HG03280 (cell line): Measurements from ENCODE around the gene DLG4.

Experiments used
- ATAC-seq: cut with Tn5 transposase; IDR thresholded peaks from one replicate; pipeline ENCODE4 v1.9.1; 2021; ENCODE audit warnings: mild to moderate bottlenecking, moderate library complexity; ENCODE audit not compliant: unreplicated experiment

Gene DLG4

GRCh38 chr17:7215652-7216180 lies 3.9 kb downstream of the DLG4 start:
- no peak for ATAC-seq

- no peak for ATAC-seq
Observed at GRCh38 chr17:7215136-7215638, 4.4 kb downstream of the DLG4 start.

GRCh38 chr17:7214300-7215135 lies 5.1 kb downstream of the DLG4 start:
- ATAC-seq, result peak; percentile 85

GRCh38 chr17:7213895-7214299 lies 5.7 kb downstream of the DLG4 start:
- ATAC-seq, result no peak

- no peak for ATAC-seq
Observed at GRCh38 chr17:7211491-7212273, 8.0 kb downstream of the DLG4 start.

- ATAC-seq, result no peak
Observed at GRCh38 chr17:7208754-7209460, 10.7 kb downstream of the DLG4 start.

GRCh38 chr17:7208027-7208571 lies 11.5 kb downstream of the DLG4 start:
- no peak for ATAC-seq

- no peak for ATAC-seq
Observed at GRCh38 chr17:7207120-7208001, 12.3 kb downstream of the DLG4 start.

- ATAC-seq, result no peak
Observed at GRCh38 chr17:7205561-7205960, 14.1 kb downstream of the DLG4 start.

- peak; percentile 82 for ATAC-seq
Observed at GRCh38 chr17:7204828-7205461, 14.7 kb downstream of the DLG4 start.

GRCh38 chr17:7204336-7204735 lies 15.3 kb downstream of the DLG4 start:
- ATAC-seq, result no peak

- ATAC-seq, result no peak
Observed at GRCh38 chr17:7203391-7203790, 16.2 kb downstream of the DLG4 start.

- ATAC-seq, result no peak
Observed at GRCh38 chr17:7196651-7197401, 22.8 kb downstream of the DLG4 start.

- ATAC-seq, result no peak
Observed at GRCh38 chr17:7195971-7196370, 23.7 kb downstream of the DLG4 start.

- no peak for ATAC-seq
Observed at GRCh38 chr17:7192271-7192937, 27.2 kb downstream of the DLG4 start.

GRCh38 chr17:7191571-7192270 lies 27.9 kb downstream of the DLG4 start:
- no peak for ATAC-seq

- no peak for ATAC-seq
Observed at GRCh38 chr17:7191069-7191468, 28.6 kb downstream of the DLG4 start.
